Stomach (tissue), 4 donors: ENCODE data around the gene ZNF385C.
"Not testable (repeated sequence)": the region's sequence is repeated elsewhere in the genome, so short reads cannot be mapped to it uniquely, and the experiment has no call there.

ENCODE experiments used
- EP300 ChIP-seq: sonication (generic); formaldehyde crosslinking; IDR thresholded peaks from one replicate; pipeline ENCODE4 v1.6.1; 2017; ENCODE audit warnings: antibody characterized with exemption
- POLR2A ChIP-seq, 4 donors: fragments of 450-650 bp; IDR thresholded peaks; one replicate each; pipeline ENCODE4 v1.6.1; 2016; ENCODE audit warnings: antibody characterized with exemption in 4 of 4, control low read depth in 2 of 4, mild to moderate bottlenecking in 1 of 4, moderate library complexity in 1 of 4
- POLR2AphosphoS5 ChIP-seq, 3 donors: sonication (generic); formaldehyde crosslinking; IDR thresholded peaks; one replicate each; pipeline ENCODE4 v1.6.1; 2016; ENCODE audit warnings: antibody characterized with exemption in 3 of 3
- TF ChIP-seq, protein P1 (sequence below), 7 experiments: fragments of 450-650 bp in 4 of 7; fragments of 200-600 bp in 3 of 7; sonication (generic) in 3 of 7; IDR thresholded peaks; one replicate each; pipeline ENCODE4 v1.5.1; 2016 to 2019; ENCODE audit warnings: antibody characterized with exemption in 7 of 7, control low read depth in 2 of 7, mild to moderate bottlenecking in 1 of 7

DNA sequence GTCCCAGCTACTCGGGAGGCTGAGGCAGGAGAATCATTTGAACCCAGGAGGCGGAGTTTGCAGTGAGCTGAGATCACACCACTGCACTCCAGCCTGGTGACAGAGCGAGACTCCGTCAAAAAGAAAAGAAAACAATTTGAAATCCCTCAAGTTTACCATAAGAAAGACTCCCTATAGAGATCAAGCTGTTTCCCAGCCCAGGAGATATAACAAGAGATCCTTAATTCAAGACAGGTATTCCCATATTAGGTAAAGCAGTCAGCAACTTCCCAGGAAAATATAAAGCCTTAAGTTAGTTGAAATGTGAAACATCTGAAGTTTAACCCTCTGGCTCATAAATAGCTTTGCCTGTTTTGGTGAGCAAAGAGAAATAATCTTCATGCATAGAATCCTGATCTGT, 85.9 kb downstream of the ZNF385C start:
- TF ChIP-seq, protein P1, sequence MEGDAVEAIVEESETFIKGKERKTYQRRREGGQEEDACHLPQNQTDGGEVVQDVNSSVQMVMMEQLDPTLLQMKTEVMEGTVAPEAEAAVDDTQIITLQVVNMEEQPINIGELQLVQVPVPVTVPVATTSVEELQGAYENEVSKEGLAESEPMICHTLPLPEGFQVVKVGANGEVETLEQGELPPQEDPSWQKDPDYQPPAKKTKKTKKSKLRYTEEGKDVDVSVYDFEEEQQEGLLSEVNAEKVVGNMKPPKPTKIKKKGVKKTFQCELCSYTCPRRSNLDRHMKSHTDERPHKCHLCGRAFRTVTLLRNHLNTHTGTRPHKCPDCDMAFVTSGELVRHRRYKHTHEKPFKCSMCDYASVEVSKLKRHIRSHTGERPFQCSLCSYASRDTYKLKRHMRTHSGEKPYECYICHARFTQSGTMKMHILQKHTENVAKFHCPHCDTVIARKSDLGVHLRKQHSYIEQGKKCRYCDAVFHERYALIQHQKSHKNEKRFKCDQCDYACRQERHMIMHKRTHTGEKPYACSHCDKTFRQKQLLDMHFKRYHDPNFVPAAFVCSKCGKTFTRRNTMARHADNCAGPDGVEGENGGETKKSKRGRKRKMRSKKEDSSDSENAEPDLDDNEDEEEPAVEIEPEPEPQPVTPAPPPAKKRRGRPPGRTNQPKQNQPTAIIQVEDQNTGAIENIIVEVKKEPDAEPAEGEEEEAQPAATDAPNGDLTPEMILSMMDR (IDR thresholded peaks at IDR 0.05) = not testable (repeated sequence)
- not testable (repeated sequence) for TF ChIP-seq POLR2A (IDR thresholded peaks at IDR 0.05); EP300; POLR2AphosphoS5 (IDR thresholded peaks at IDR 0.05)
